ENCODE results near the gene C16orf96. TPM values are rescaled to one million over a fixed set of nuclear protein-coding genes. Genes with fewer than 3 reads are reported as not detected.

The C16orf96 gene
- total and polyA plus RNA-seq, 2 of the 8 experiments (the other 6 are each of a cell fraction or from before 2014, with no cell fraction given), result 1.0 to 1.3 TPM

- TF ChIP-seq CHD7 (IDR thresholded peaks at IDR 0.05; ENCODE audit: insufficient replicate concordance, low read length) (no peak), NRF1 (IDR thresholded peaks at IDR 0.05; ENCODE audit: low read depth, low read length) (no peak), ASH2L (IDR thresholded peaks at IDR 0.05; ENCODE audit: low read length) (no peak), TBP (IDR thresholded peaks at IDR 0.05; ENCODE audit: low read depth, low read length) (no peak)
- TF ChIP-seq, protein P1, sequence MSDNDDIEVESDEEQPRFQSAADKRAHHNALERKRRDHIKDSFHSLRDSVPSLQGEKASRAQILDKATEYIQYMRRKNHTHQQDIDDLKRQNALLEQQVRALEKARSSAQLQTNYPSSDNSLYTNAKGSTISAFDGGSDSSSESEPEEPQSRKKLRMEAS (IDR thresholded peaks at IDR 0.05), result no peak
Measured at GRCh38 chr16:4641306-4641687, 85.2 kb downstream of the C16orf96 start (continued).

Measured in H1 (cell line).